Liver (tissue), 9 donors: ENCODE results near the gene SNAPIN. TPM values are rescaled to one million over a fixed set of nuclear protein-coding genes. Genes with fewer than 3 reads are reported as not detected.
A peak's percentile ranks its signal among the peaks of the same experiment; 100 is the strongest.

Experiments
- DNase-seq: peaks from one replicate; pipeline ENCODE4 v3.0.0-alpha.2; 2017; ENCODE audit warnings: low spot score
- H3K27ac ChIP-seq, 2 donors: one replicate each; pipeline ENCODE4 v1.7.0; 2013; ENCODE audit warnings: inconsistent platforms in 2 of 2, low read length in 2 of 2, control low read depth in 1 of 2, low read depth in 1 of 2, mild to moderate bottlenecking in 1 of 2
- H3K27me3 ChIP-seq, 4 donors: one replicate each; pipeline versions ENCODE4 v1.6.1 to v1.7.0; 2013; ENCODE audit warnings: low read length in 3 of 4, inconsistent platforms in 1 of 4, mild to moderate bottlenecking in 1 of 4, moderate library complexity in 1 of 4; ENCODE audit not compliant: control insufficient read depth in 4 of 4, insufficient read depth in 4 of 4
- H3K36me3 ChIP-seq, 4 donors: one replicate each; pipeline versions ENCODE4 v1.6.1 to v1.7.0; 2013; ENCODE audit warnings: low read length in 3 of 4, mild to moderate bottlenecking in 3 of 4, low read depth in 1 of 4, moderate library complexity in 1 of 4; ENCODE audit not compliant: control insufficient read depth in 4 of 4, insufficient read depth in 3 of 4
- H3K4me1 ChIP-seq, 4 donors: one replicate each; pipeline versions ENCODE4 v1.6.1 to v1.7.0; 2013; ENCODE audit warnings: low read length in 3 of 4, mild to moderate bottlenecking in 3 of 4, moderate library complexity in 1 of 4; ENCODE audit not compliant: control insufficient read depth in 4 of 4, insufficient read depth in 4 of 4
- H3K4me3 ChIP-seq, 3 donors: one replicate each; pipeline versions ENCODE4 v1.6.1 to v1.7.0; 2013; ENCODE audit warnings: low read length in 3 of 3, control low read depth in 1 of 3, low read depth in 1 of 3, mild to moderate bottlenecking in 1 of 3
- H3K9ac ChIP-seq, 2 donors: one replicate each; pipeline ENCODE4 v1.7.0; 2013; ENCODE audit warnings: low read length in 2 of 2, mild to moderate bottlenecking in 2 of 2, moderate library complexity in 2 of 2, control low read depth in 1 of 2, low read depth in 1 of 2
- H3K9me3 ChIP-seq, 4 donors: one replicate each; pipeline versions ENCODE4 v1.6.1 to v1.7.0; 2013; ENCODE audit warnings: low read length in 3 of 4; ENCODE audit not compliant: control insufficient read depth in 4 of 4
- EGR1 ChIP-seq, 2 donors: IDR thresholded peaks; 2 replicates each; pipeline ENCODE4 v1.6.1; 2016 to 2018; ENCODE audit warnings: antibody characterized with exemption in 2 of 2, low read depth in 2 of 2
- FOXA2 ChIP-seq: IDR thresholded peaks from 2 replicates; pipeline ENCODE4 v1.6.1; 2016; ENCODE audit warnings: antibody characterized with exemption
- GABPA ChIP-seq, 2 donors: IDR thresholded peaks in 1 of 2; conservative IDR thresholded peaks in 1 of 2; 2 replicates each; pipeline ENCODE4 v1.6.1; 2016; ENCODE audit warnings: antibody characterized with exemption in 2 of 2, mild to moderate bottlenecking in 1 of 2, moderate library complexity in 1 of 2
- HNF4A ChIP-seq, 2 donors: conservative IDR thresholded peaks; 2 replicates each; pipeline ENCODE4 v1.6.1; 2016; ENCODE audit warnings: antibody characterized with exemption in 2 of 2, mild to moderate bottlenecking in 2 of 2
- JUND ChIP-seq, 2 donors: IDR thresholded peaks; 2 replicates each; pipeline ENCODE4 v1.6.1; 2016; ENCODE audit warnings: antibody characterized with exemption in 2 of 2
- NR2F2 ChIP-seq: IDR thresholded peaks from 2 replicates; pipeline ENCODE4 v1.6.1; 2016; ENCODE audit warnings: antibody characterized with exemption
- RXRA ChIP-seq, 2 donors: IDR thresholded peaks; 2 replicates each; pipeline ENCODE4 v1.6.1; 2017 to 2018; ENCODE audit warnings: antibody characterized with exemption in 2 of 2, mild to moderate bottlenecking in 1 of 2
- YY1 ChIP-seq: IDR thresholded peaks from 2 replicates; pipeline ENCODE4 v1.6.1; 2016; ENCODE audit warnings: antibody characterized with exemption, mild to moderate bottlenecking
- WGBS: extraction: QIAGEN DNeasy Blood & Tissue Kit; methylation state at CpG from one replicate; pipeline ENCODE4 v1.1.7; 2013; 5-methylcytosine and 5-hydroxymethylcytosine counted together
- polyA plus RNA-seq, 2 donors: library from polyadenylated mRNA; stranded (reverse) in 1 of 2; unstranded in 1 of 2; fragments of 200-250 nt in 1 of 2; fragments of >200 nt in 1 of 2; fragmentation: Nextera tagmentation in 1 of 2; extraction: Ambion mirVana in 1 of 2; gene quantifications; one replicate each; pipeline versions ENCODE4 v1.2.1 to v1.2.3, GENCODE V29; 2013 to 2015
- total RNA-seq, 2 donors: library from RNA; depleted of rRNA; stranded (reverse); fragments of >200 nt; gene quantifications; one replicate each; pipeline ENCODE4 v1.2.3, GENCODE V29; 2014
- TF ChIP-seq, protein P1 (sequence below): IDR thresholded peaks from 2 replicates; pipeline ENCODE4 v1.6.1; 2016; ENCODE audit warnings: antibody characterized with exemption, mild to moderate bottlenecking
- TF ChIP-seq, protein P2 (sequence below): fragments of 150-350 bp; IDR thresholded peaks from 2 replicates; pipeline ENCODE4 v1.5.1; 2017; ENCODE audit warnings: improper control_type of control experiment, low read depth, low read length; ENCODE audit not compliant: missing input control
- TF ChIP-seq, protein P3 (sequence below): IDR thresholded peaks from 2 replicates; pipeline ENCODE4 v1.6.1; 2016; ENCODE audit warnings: antibody characterized with exemption
- TF ChIP-seq, protein P4 (sequence below): IDR thresholded peaks from 2 replicates; pipeline ENCODE4 v1.6.1; 2016; ENCODE audit warnings: antibody characterized with exemption
- donor health status: healthy.
- donor health status: healthy.
- donor health status: healthy.
- donor health status: healthy.
- donor health status: healthy.

SNAPIN gene
- total and polyA plus RNA-seq, 4 donors, result 20.0 to 30.5 (median 24.2) TPM

DNA sequence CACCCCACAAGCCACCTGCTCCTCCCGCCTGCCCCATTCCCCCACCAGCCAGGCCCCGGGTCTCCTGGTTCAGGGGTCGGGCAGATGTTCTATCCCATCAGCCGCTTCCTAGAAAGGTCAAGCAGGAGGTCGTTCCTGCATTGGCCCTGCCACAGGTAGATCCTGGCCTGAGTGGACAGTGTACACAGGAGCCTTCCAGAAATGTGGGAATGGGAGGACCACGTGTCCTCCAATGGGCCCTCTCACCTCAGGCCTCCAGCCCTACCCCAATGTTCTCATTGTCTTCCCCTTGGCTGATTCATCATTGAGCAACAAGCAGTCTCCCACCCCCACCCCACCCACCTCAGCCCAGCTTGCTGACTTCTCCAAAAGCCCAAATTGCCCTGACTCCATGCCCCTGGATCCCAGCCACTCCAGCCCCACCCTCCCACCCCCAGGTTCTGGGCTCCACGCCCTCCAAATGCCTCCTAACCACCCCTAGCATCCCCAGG, 47.6 kb upstream of the SNAPIN start:
- peaks cover 15 to 46% (median 34%) of the 10 kb centered on the region in 4 donors for H3K4me1 ChIP-seq
- TF ChIP-seq JUND (IDR thresholded peaks at IDR 0.05) (no peak), RXRA (IDR thresholded peaks at IDR 0.05) (no peak), EGR1 (IDR thresholded peaks at IDR 0.05; ENCODE audit: low read depth in 2 of 2) (no peak), NR2F2 (no peak)
- no peak overlapping the region for H3K4me3 ChIP-seq
- H3K27me3 ChIP-seq, result no peaks in the 10 kb centered on the region
- H3K9me3 ChIP-seq, result no peaks in the 10 kb centered on the region
- no peak overlapping the region for H3K9ac ChIP-seq
- H3K36me3 ChIP-seq, result peaks cover 0 to 10% (median 5%) of the 10 kb centered on the region in 4 donors
- no peak for DNase-seq
- H3K27ac ChIP-seq, result peak overlapping the region; percentile 94 to 99
- WGBS, result 73% methylated on average over 7 of the region's 7 CpGs

- H3K27me3 ChIP-seq, result no peaks in the 10 kb centered on the region
- peak overlapping the region; percentile 90 to 95 for H3K27ac ChIP-seq
- peaks cover 0 to 10% (median 5%) of the 10 kb centered on the region in 4 donors for H3K36me3 ChIP-seq
- WGBS, result 83% methylated on average over 1 of the region's 1 CpG
- TF ChIP-seq YY1, result no peak
- TF ChIP-seq, protein P1, sequence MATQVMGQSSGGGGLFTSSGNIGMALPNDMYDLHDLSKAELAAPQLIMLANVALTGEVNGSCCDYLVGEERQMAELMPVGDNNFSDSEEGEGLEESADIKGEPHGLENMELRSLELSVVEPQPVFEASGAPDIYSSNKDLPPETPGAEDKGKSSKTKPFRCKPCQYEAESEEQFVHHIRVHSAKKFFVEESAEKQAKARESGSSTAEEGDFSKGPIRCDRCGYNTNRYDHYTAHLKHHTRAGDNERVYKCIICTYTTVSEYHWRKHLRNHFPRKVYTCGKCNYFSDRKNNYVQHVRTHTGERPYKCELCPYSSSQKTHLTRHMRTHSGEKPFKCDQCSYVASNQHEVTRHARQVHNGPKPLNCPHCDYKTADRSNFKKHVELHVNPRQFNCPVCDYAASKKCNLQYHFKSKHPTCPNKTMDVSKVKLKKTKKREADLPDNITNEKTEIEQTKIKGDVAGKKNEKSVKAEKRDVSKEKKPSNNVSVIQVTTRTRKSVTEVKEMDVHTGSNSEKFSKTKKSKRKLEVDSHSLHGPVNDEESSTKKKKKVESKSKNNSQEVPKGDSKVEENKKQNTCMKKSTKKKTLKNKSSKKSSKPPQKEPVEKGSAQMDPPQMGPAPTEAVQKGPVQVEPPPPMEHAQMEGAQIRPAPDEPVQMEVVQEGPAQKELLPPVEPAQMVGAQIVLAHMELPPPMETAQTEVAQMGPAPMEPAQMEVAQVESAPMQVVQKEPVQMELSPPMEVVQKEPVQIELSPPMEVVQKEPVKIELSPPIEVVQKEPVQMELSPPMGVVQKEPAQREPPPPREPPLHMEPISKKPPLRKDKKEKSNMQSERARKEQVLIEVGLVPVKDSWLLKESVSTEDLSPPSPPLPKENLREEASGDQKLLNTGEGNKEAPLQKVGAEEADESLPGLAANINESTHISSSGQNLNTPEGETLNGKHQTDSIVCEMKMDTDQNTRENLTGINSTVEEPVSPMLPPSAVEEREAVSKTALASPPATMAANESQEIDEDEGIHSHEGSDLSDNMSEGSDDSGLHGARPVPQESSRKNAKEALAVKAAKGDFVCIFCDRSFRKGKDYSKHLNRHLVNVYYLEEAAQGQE, result no peak
- TF ChIP-seq, protein P2, sequence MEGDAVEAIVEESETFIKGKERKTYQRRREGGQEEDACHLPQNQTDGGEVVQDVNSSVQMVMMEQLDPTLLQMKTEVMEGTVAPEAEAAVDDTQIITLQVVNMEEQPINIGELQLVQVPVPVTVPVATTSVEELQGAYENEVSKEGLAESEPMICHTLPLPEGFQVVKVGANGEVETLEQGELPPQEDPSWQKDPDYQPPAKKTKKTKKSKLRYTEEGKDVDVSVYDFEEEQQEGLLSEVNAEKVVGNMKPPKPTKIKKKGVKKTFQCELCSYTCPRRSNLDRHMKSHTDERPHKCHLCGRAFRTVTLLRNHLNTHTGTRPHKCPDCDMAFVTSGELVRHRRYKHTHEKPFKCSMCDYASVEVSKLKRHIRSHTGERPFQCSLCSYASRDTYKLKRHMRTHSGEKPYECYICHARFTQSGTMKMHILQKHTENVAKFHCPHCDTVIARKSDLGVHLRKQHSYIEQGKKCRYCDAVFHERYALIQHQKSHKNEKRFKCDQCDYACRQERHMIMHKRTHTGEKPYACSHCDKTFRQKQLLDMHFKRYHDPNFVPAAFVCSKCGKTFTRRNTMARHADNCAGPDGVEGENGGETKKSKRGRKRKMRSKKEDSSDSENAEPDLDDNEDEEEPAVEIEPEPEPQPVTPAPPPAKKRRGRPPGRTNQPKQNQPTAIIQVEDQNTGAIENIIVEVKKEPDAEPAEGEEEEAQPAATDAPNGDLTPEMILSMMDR, result no peak
- no peak for TF ChIP-seq HNF4A (conservative IDR thresholded peaks at IDR 0.05)
- TF ChIP-seq, protein P3, sequence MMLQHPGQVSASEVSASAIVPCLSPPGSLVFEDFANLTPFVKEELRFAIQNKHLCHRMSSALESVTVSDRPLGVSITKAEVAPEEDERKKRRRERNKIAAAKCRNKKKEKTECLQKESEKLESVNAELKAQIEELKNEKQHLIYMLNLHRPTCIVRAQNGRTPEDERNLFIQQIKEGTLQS, result no peak
- peak overlapping the region in 2 of 3 donors; percentile 18 to 75 for H3K4me3 ChIP-seq
- H3K4me1 ChIP-seq, result peaks cover 18 to 50% (median 37%) of the 10 kb centered on the region in 4 donors
- no peak for DNase-seq
- no peaks in the 10 kb centered on the region for H3K9me3 ChIP-seq
- H3K9ac ChIP-seq, result peak overlapping the region in 1 of 2 donors; percentile 22
Observed at GRCh38 chr1:153611356-153611755, 47.1 kb upstream of the SNAPIN start.

GRCh38 chr1:153612111-153612754, 46.3 kb upstream of the SNAPIN start:
- H3K9me3 ChIP-seq, result no peaks in the 10 kb centered on the region
- peak overlapping the region; percentile 90 to 95 for H3K27ac ChIP-seq
- H3K9ac ChIP-seq, result peak overlapping the region; percentile 76 to 84
- no peak for DNase-seq
- H3K4me1 ChIP-seq, result peaks cover 21 to 58% (median 43%) of the 10 kb centered on the region in 4 donors
- H3K4me3 ChIP-seq, result peak overlapping the region; percentile 72 to 75 (median 74)
- H3K36me3 ChIP-seq, result peaks cover 0 to 2% (median under 1%) of the 10 kb centered on the region in 4 donors
- 30% methylated on average over 11 of the region's 11 CpGs for WGBS
- no peaks in the 10 kb centered on the region for H3K27me3 ChIP-seq
- TF ChIP-seq, protein P2, result no peak
- no peak for TF ChIP-seq RXRA (IDR thresholded peaks at IDR 0.05)
- no peak for TF ChIP-seq GABPA (IDR thresholded peaks at IDR 0.05 in 1 of 2, conservative IDR thresholded peaks at IDR 0.05 in 1 of 2)
- TF ChIP-seq, protein P3, result no peak
- TF ChIP-seq, protein P4, sequence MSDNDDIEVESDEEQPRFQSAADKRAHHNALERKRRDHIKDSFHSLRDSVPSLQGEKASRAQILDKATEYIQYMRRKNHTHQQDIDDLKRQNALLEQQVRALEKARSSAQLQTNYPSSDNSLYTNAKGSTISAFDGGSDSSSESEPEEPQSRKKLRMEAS, result no peak
- TF ChIP-seq NR2F2, result no peak
- TF ChIP-seq EGR1 (IDR thresholded peaks at IDR 0.05; ENCODE audit: low read depth in 2 of 2), result no peak
- no peak for TF ChIP-seq HNF4A (conservative IDR thresholded peaks at IDR 0.05)
- no peak for TF ChIP-seq FOXA2
